H1 (cell line): ENCODE data around the gene C14orf119.

Source experiments
- MAX ChIP-seq: IDR thresholded peaks from 2 replicates; pipeline ENCODE4 v1.6.1; 2012; ENCODE audit warnings: inconsistent platforms
- POLR2A ChIP-seq, 2 experiments: IDR thresholded peaks; 1 replicate in 1 of 2; 2 replicates in 1 of 2; pipeline ENCODE4 v1.6.1; 2011; ENCODE audit warnings: low read depth in 2 of 2, low read length in 2 of 2, mild to moderate bottlenecking in 2 of 2; ENCODE audit errors: control extremely low read depth in 1 of 2
- RFX5 ChIP-seq: IDR thresholded peaks from 2 replicates; pipeline ENCODE4 v1.6.1; 2011; ENCODE audit warnings: low read depth, low read length, improper control_type of control experiment, borderline replicate concordance
- ZNF274 ChIP-seq: IDR thresholded peaks from 2 replicates; pipeline ENCODE4 v1.7.0; 2012; ENCODE audit warnings: low read length, borderline replicate concordance; ENCODE audit errors: extremely low read depth

GRCh38 chr14:23110579-23111365 lies 15.5 kb downstream of the C14orf119 start:
- no peak for TF ChIP-seq POLR2A (IDR thresholded peaks at IDR 0.05; ENCODE audit: control extremely low read depth in 1 of 2, low read depth in 2 of 2, low read length in 2 of 2)
- TF ChIP-seq MAX: no peak
- no peak for TF ChIP-seq ZNF274
- no peak for TF ChIP-seq RFX5
